ENCODE data around the gene TBC1D2. TPM values are rescaled to one million over a fixed set of nuclear protein-coding genes. Genes with fewer than 3 reads are reported as not detected.

Gene TBC1D2
- total and polyA plus RNA-seq, 2 of the 13 experiments (the other 11 are each of a cell fraction or from before 2014, with no cell fraction given): 2.0 to 2.8 TPM

- TF ChIP-seq, protein P1, sequence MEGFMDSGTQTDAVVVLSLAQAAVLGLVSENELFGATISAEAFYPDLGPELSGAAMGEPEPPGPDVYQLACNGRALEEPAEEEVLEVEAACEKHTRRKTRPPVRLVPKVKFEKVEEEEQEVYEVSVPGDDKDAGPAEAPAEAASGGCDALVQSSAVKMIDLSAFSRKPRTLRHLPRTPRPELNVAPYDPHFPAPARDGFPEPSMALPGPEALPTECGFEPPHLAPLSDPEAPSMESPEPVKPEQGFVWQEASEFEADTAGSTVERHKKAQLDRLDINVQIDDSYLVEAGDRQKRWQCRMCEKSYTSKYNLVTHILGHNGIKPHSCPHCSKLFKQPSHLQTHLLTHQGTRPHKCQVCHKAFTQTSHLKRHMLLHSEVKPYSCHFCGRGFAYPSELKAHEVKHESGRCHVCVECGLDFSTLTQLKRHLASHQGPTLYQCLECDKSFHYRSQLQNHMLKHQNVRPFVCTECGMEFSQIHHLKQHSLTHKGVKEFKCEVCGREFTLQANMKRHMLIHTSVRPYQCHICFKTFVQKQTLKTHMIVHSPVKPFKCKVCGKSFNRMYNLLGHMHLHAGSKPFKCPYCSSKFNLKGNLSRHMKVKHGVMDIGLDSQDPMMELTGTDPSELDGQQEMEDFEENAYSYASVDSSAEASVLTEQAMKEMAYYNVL (CRISPR knock-in tag; IDR thresholded peaks at IDR 0.05; ENCODE audit: borderline replicate concordance): no peak
- no peak for TF ChIP-seq ZNF407 (CRISPR knock-in tag; IDR thresholded peaks at IDR 0.05; ENCODE audit: not compliant biosample characterization)
- TF ChIP-seq ZNF138 (CRISPR knock-in tag; IDR thresholded peaks at IDR 0.05; ENCODE audit: low read depth): no peak
- no peak for TF ChIP-seq TFE3 (CRISPR knock-in tag; IDR thresholded peaks at IDR 0.05)
These were observed 5.7 kb downstream of the TBC1D2 start (continued) for GRCh38 chr9:98249771-98250170.

Data from HepG2 (cell line).